BLaER1 (cell line): ENCODE data around the gene HOXC5.

Source experiments
- H3K27ac ChIP-seq: shearing (Covaris generic); formaldehyde crosslinking; 2 replicates; pipeline ENCODE4 v1.8.1; 2022
- H3K27me3 ChIP-seq: shearing (Covaris generic); formaldehyde crosslinking; 2 replicates; pipeline ENCODE4 v1.8.1; 2022
- H3K36me3 ChIP-seq: shearing (Covaris generic); formaldehyde crosslinking; 2 replicates; pipeline ENCODE4 v1.8.1; 2022
- H3K4me1 ChIP-seq: shearing (Covaris generic); formaldehyde crosslinking; 2 replicates; pipeline ENCODE4 v1.8.1; 2022
- H3K4me2 ChIP-seq: shearing (Covaris generic); formaldehyde crosslinking; 2 replicates; pipeline ENCODE4 v1.8.1; 2022
- H3K4me3 ChIP-seq: shearing (Covaris generic); formaldehyde crosslinking; 2 replicates; pipeline ENCODE4 v1.8.1; 2022
- H3K9ac ChIP-seq: shearing (Covaris generic); formaldehyde crosslinking; 2 replicates; pipeline ENCODE4 v1.8.1; 2022
- H3K9me3 ChIP-seq: shearing (Covaris generic); formaldehyde crosslinking; 2 replicates; pipeline ENCODE4 v1.8.1; 2022
- H4K20me1 ChIP-seq: shearing (Covaris generic); formaldehyde crosslinking; 2 replicates; pipeline ENCODE4 v1.8.1; 2022
- Cebpa-rat ChIP-seq: shearing (Covaris generic); IDR thresholded peaks from 2 replicates; pipeline ENCODE4 v1.8.1; 2022

HOXC5 gene

DNA sequence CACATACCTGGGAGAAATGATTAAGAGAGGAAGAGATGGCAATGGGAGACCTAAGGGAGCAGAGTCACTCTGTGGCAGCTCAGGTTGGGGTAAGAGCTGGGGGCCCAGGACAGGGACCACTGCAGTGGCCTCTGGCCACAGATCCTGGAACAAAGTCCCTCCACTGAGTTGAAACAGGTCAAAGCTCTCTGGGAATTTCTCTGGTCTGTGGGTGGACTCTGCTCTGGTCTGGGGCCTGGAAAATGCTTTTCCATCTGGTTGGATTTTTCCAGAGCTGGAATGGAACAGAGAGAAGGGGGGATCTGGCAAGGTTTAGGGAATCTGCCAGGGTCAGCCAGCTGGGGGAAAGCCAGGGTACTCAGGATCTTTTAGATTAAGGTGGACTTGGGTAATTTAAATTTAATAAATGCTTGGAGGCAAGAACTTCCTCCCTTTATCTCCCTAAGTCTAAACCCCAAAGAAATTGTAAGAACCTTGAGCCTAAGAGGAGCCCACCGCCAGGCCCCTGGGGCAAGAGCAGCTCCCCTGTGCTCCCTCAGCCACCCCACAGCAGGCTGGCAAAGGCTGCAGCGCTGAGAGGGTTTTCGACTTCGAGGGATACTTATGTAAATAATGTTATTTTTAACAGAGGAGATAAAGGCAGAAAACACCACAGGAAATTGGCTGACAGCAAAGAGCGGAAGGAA, 44.2 kb upstream of the HOXC5 start:
- Histone ChIP-seq H3K36me3 (no peaks in the 10 kb centered on the region), H3K27ac (no peak overlapping the region), H3K4me1 (no peaks in the 10 kb centered on the region), H3K9ac (no peak overlapping the region), H3K4me3 (no peak overlapping the region), H3K27me3 (peaks cover 100% of the 10 kb centered on the region), H4K20me1 (peaks cover 93% of the 10 kb centered on the region), H3K4me2 (no peak overlapping the region), H3K9me3 (peaks cover 11% of the 10 kb centered on the region; the same call in 1 of the 2 replicates)
- no peak for TF ChIP-seq Cebpa-rat

GRCh38 chr12:53989227-53990113, 43.4 kb upstream of the HOXC5 start:
- Histone ChIP-seq H3K27me3 (peaks cover 100% of the 10 kb centered on the region), H3K9me3 (peaks cover 11% of the 10 kb centered on the region; the same call in 1 of the 2 replicates), H3K9ac (no peak overlapping the region), H3K4me3 (no peak overlapping the region), H3K27ac (no peak overlapping the region), H3K36me3 (no peaks in the 10 kb centered on the region), H3K4me1 (no peaks in the 10 kb centered on the region), H4K20me1 (peaks cover 94% of the 10 kb centered on the region), H3K4me2 (no peak overlapping the region)
- TF ChIP-seq Cebpa-rat, result no peak

- H3K36me3 ChIP-seq, result no peaks in the 10 kb centered on the region
- H3K4me2 ChIP-seq, result no peak overlapping the region
- H3K9me3 ChIP-seq, result peaks cover 7% of the 10 kb centered on the region; the same call in 1 of the 2 replicates
- H3K27ac ChIP-seq, result no peak overlapping the region
- H3K9ac ChIP-seq, result no peak overlapping the region
- no peak for TF ChIP-seq Cebpa-rat
- H3K4me1 ChIP-seq, result no peaks in the 10 kb centered on the region
- H3K27me3 ChIP-seq, result peaks cover 100% of the 10 kb centered on the region
- H3K4me3 ChIP-seq, result no peak overlapping the region
- peaks cover 100% of the 10 kb centered on the region for H4K20me1 ChIP-seq
Observed at GRCh38 chr12:53990311-53991076, 42.4 kb upstream of the HOXC5 start.

DNA sequence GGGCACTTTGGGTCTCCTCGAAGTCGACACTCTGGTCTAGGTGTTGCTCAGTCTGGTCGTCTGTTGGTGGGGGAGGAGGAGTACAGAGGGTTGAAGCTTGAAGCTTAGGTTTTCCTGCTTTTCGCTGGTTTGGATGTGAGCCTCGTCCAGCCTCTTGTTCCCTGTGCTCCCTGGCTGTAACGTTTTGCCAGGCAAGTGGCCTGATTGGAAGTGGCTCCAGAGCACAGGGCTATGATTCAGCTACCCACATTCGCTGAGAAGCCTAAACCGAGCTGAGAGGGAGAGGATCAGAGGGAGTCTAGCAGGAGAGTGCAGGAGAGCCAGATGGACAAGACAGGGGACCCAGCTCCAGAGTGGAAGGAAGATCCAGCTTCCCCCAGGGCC, 41.8 kb upstream of the HOXC5 start:
- peaks cover 100% of the 10 kb centered on the region for H4K20me1 ChIP-seq
- H3K9ac ChIP-seq, result no peak overlapping the region
- no peaks in the 10 kb centered on the region for H3K4me1 ChIP-seq
- no peak overlapping the region for H3K4me3 ChIP-seq
- H3K9me3 ChIP-seq, result peaks cover under 1% of the 10 kb centered on the region; the same call in 1 of the 2 replicates
- no peak for TF ChIP-seq Cebpa-rat
- H3K36me3 ChIP-seq, result no peaks in the 10 kb centered on the region
- H3K27ac ChIP-seq, result no peak overlapping the region
- H3K4me2 ChIP-seq, result no peak overlapping the region
- peaks cover 100% of the 10 kb centered on the region for H3K27me3 ChIP-seq

DNA sequence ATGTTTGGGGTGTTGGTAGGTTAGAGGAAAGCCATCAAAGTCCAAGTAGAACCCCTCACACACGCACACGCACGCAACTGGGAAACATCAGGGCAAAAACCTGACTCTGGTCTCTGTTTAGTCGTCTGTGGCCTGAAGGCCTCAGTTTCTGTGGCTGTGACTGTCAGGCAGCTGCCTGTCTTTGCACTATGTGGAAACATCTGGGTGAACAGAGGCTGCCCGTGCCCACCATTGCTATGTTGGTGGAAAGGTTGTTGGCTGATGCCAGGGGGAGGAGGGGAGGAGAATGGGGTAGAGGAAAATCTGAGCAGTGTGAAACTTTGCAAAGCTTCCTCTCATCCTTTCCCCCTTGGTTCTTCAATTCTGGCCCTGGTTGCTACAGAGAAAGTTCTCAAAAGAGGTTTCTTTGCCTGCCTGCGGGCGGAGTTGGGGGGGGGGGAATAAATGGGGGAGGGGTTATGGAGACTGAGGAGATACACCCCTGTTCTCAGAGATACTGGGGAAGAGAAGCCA, 40.4 kb upstream of the HOXC5 start:
- TF ChIP-seq Cebpa-rat, result no peak
- no peak overlapping the region for H3K27ac ChIP-seq
- no peak overlapping the region for H3K9ac ChIP-seq
- no peaks in the 10 kb centered on the region for H3K4me1 ChIP-seq
- no peaks in the 10 kb centered on the region for H3K9me3 ChIP-seq
- H3K36me3 ChIP-seq, result no peaks in the 10 kb centered on the region
- peaks cover 100% of the 10 kb centered on the region for H4K20me1 ChIP-seq
- no peak overlapping the region for H3K4me2 ChIP-seq
- H3K4me3 ChIP-seq, result no peak overlapping the region
- H3K27me3 ChIP-seq, result peaks cover 100% of the 10 kb centered on the region

GRCh38 chr12:53993162-53994008, 39.5 kb upstream of the HOXC5 start:
- no peak overlapping the region for H3K27ac ChIP-seq
- H3K4me1 ChIP-seq, result no peaks in the 10 kb centered on the region
- H3K9me3 ChIP-seq, result no peaks in the 10 kb centered on the region
- H4K20me1 ChIP-seq, result peaks cover 100% of the 10 kb centered on the region
- H3K9ac ChIP-seq, result no peak overlapping the region
- no peak overlapping the region for H3K4me2 ChIP-seq
- H3K27me3 ChIP-seq, result peaks cover 100% of the 10 kb centered on the region
- no peaks in the 10 kb centered on the region for H3K36me3 ChIP-seq
- no peak overlapping the region for H3K4me3 ChIP-seq
- no peak for TF ChIP-seq Cebpa-rat

- H3K4me2 ChIP-seq, result no peak overlapping the region
- H3K36me3 ChIP-seq, result no peaks in the 10 kb centered on the region
- no peak for TF ChIP-seq Cebpa-rat
- H3K4me1 ChIP-seq, result no peaks in the 10 kb centered on the region
- no peak overlapping the region for H3K27ac ChIP-seq
- H3K27me3 ChIP-seq, result peaks cover 100% of the 10 kb centered on the region
- no peaks in the 10 kb centered on the region for H3K9me3 ChIP-seq
- peaks cover 100% of the 10 kb centered on the region for H4K20me1 ChIP-seq
- no peak overlapping the region for H3K4me3 ChIP-seq
- H3K9ac ChIP-seq, result no peak overlapping the region
Observed at GRCh38 chr12:53994009-53994263, 38.9 kb upstream of the HOXC5 start.

DNA sequence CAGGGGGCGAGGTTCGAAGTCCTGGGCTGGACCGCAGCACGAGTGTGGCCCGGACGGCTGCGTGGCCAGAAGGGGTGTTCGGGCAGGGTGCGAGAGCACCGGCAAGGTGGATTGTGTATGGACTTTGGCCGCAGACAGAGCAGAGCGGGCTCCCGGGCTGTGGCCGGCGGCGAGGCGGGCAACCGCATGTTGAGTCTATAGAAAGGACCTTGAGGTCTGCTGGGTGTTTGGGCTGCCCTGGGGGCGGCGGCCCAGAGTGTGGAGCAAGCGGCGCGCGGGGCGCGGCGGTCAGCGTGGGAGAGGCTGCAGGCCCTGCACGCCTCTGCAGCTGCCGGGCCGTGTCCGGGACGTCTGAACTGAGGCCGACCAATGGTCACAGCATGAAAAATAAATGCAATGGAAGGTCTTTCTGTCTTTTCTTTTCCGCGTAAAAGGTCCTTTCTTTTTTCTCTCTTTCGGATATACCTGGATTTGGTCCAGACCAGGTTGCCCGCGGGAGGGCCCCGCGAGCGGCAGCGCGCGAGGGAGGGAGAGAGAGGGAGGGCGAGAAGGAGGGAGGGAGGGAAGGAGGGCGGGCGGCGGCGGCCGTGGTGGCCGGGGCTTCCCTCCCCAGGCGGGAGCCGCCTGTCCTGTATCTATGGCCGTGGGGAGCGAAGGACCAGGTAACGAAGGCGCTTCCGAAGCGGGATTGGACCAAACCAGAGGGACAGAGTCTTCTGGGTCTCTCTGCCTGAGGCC, 38.4 kb upstream of the HOXC5 start:
- Histone ChIP-seq H3K4me1 (no peaks in the 10 kb centered on the region), H3K4me2 (no peak overlapping the region), H3K36me3 (no peaks in the 10 kb centered on the region), H4K20me1 (peaks cover 98% of the 10 kb centered on the region), H3K27me3 (peaks cover 100% of the 10 kb centered on the region), H3K4me3 (no peak overlapping the region), H3K27ac (no peak overlapping the region), H3K9ac (no peak overlapping the region), H3K9me3 (no peaks in the 10 kb centered on the region)
- no peak for TF ChIP-seq Cebpa-rat
